ENCODE results near the gene ANHX. TPM values are rescaled to one million over a fixed set of nuclear protein-coding genes. Genes with fewer than 3 reads are reported as not detected.

ANHX gene
- total RNA-seq, 1 donor from 2014 or later: not detected

GRCh38 chr12:133220521-133220920 is 15.2 kb downstream of the ANHX start:
- intact Hi-C loops (cut with DNase I): no loop called here
- TF ChIP-seq CTCF (IDR thresholded peaks at IDR 0.05): no peak
- no peak for DNase-seq

GRCh38 chr12:133217219-133217618 is 18.5 kb downstream of the ANHX start:
- intact Hi-C loops (cut with DNase I): no loop called here
- DNase-seq (no peak), ATAC-seq (no peak)
- Histone ChIP-seq H3K4me3 (no peak overlapping the region), H3K27ac (no peak overlapping the region), H3K27me3 (ENCODE audit: low read depth) (no peaks in the 10 kb centered on the region), H3K36me3 (no peaks in the 10 kb centered on the region), H3K4me1 (no peaks in the 10 kb centered on the region), H3K9me3 (peaks cover 63% of the 10 kb centered on the region)
- TF ChIP-seq CTCF (IDR thresholded peaks at IDR 0.05): no peak

More at GRCh38 chr12:133220521-133220920, 15.2 kb downstream of the ANHX start:
- Histone ChIP-seq H3K4me1 (no peaks in the 10 kb centered on the region), H3K27ac (no peak overlapping the region), H3K4me3 (no peak overlapping the region), H3K9me3 (peaks cover 30% of the 10 kb centered on the region), H3K27me3 (ENCODE audit: low read depth) (no peaks in the 10 kb centered on the region), H3K36me3 (no peaks in the 10 kb centered on the region)
- ATAC-seq: no peak

GRCh38 chr12:133215724-133216123 is 20.0 kb downstream of the ANHX start:
- intact Hi-C loops (cut with DNase I): no loop called here
- H3K27me3 ChIP-seq (ENCODE audit: low read depth): no peaks in the 10 kb centered on the region
- TF ChIP-seq CTCF (IDR thresholded peaks at IDR 0.05): no peak
- H3K9me3 ChIP-seq: peaks cover 78% of the 10 kb centered on the region
- ATAC-seq: no peak
- DNase-seq: no peak
- H3K27ac ChIP-seq: no peak overlapping the region
- no peak overlapping the region for H3K4me3 ChIP-seq
- no peaks in the 10 kb centered on the region for H3K4me1 ChIP-seq
- no peaks in the 10 kb centered on the region for H3K36me3 ChIP-seq

- no peak for ATAC-seq
- Histone ChIP-seq H3K4me1 (no peaks in the 10 kb centered on the region), H3K27ac (no peak overlapping the region), H3K9me3 (peaks cover 100% of the 10 kb centered on the region), H3K36me3 (peaks cover 19% of the 10 kb centered on the region), H3K27me3 (ENCODE audit: low read depth) (no peaks in the 10 kb centered on the region), H3K4me3 (no peak overlapping the region)
- no peak for TF ChIP-seq CTCF (IDR thresholded peaks at IDR 0.05)
- no peak for DNase-seq
- intact Hi-C loops (cut with DNase I): no loop called here
Observed at GRCh38 chr12:133206390-133206789, 29.3 kb downstream of the ANHX start.

GRCh38 chr12:133204264-133204603 is 31.4 kb downstream of the ANHX start:
- no peak overlapping the region for H3K4me3 ChIP-seq
- DNase-seq (no peak), ATAC-seq (no peak)
- H3K9me3 ChIP-seq: peaks cover 97% of the 10 kb centered on the region
- intact Hi-C loops (cut with DNase I): no loop called here
- H3K36me3 ChIP-seq: peaks cover 28% of the 10 kb centered on the region
- no peaks in the 10 kb centered on the region for H3K4me1 ChIP-seq
- H3K27ac ChIP-seq: no peak overlapping the region
- no peak for TF ChIP-seq CTCF (IDR thresholded peaks at IDR 0.05)
- H3K27me3 ChIP-seq (ENCODE audit: low read depth): no peaks in the 10 kb centered on the region

Data from lower lobe of right lung (tissue), 2 donors.